Esophagus squamous epithelium (tissue), 5 donors: ENCODE data around the gene VILL. TPM values are rescaled to one million over a fixed set of nuclear protein-coding genes. Genes with fewer than 3 reads are reported as not detected.

Source experiments
- DNase-seq: peaks from one replicate; lab custom pipeline; 2025; lab: John Stamatoyannopoulos, UW
- H3K27ac ChIP-seq, 4 donors: fragments of 200-600 bp; sonication (generic); one replicate each; pipeline ENCODE4 v1.5.1; 2016 to 2019; ENCODE audit warnings: mild to moderate bottlenecking in 1 of 4
- H3K27me3 ChIP-seq, 4 donors: fragments of 200-600 bp; sonication (generic); 1 replicate in 3 of 4; 2 replicates in 1 of 4; pipeline versions ENCODE4 v1.5.1 to v1.6.0; 2017 to 2021; ENCODE audit warnings: antibody characterized with exemption in 1 of 4
- H3K36me3 ChIP-seq, 3 donors: fragments of 200-600 bp; sonication (generic); one replicate each; pipeline ENCODE4 v1.5.1; 2016 to 2019
- H3K4me1 ChIP-seq, 3 donors: fragments of 200-600 bp; sonication (generic); one replicate each; pipeline ENCODE4 v1.5.1; 2017 to 2019
- H3K4me3 ChIP-seq, 4 donors: fragments of 200-600 bp; sonication (generic); 1 replicate in 3 of 4; 2 replicates in 1 of 4; pipeline ENCODE4 v1.5.1; 2016 to 2019; ENCODE audit warnings: mild to moderate bottlenecking in 2 of 4, moderate library complexity in 1 of 4
- H3K9me3 ChIP-seq, 3 donors: fragments of 200-600 bp; sonication (generic); one replicate each; pipeline ENCODE4 v1.5.1; 2016 to 2019
- CTCF ChIP-seq, 6 experiments: fragments of 450-650 bp in 4 of 6; fragments of 200-600 bp in 2 of 6; sonication (generic) in 2 of 6; IDR thresholded peaks; one replicate each; pipeline ENCODE4 v1.5.1; 2016 to 2019; ENCODE audit warnings: antibody characterized with exemption in 6 of 6, mild to moderate bottlenecking in 4 of 6, moderate library complexity in 4 of 6
- POLR2A ChIP-seq, 4 donors: fragments of 450-650 bp; IDR thresholded peaks; one replicate each; pipeline ENCODE4 v1.6.1; 2017; ENCODE audit warnings: antibody characterized with exemption in 4 of 4, mild to moderate bottlenecking in 4 of 4, moderate library complexity in 3 of 4
- WGBS, 2 donors: methylation state at CpG; one replicate each; pipeline ENCODE4 v1.1.5; 2018; 5-methylcytosine and 5-hydroxymethylcytosine counted together
- intact Hi-C: fragments of 100-400 bp; cut with DNase I; formaldehyde crosslinking; loops from one replicate; pipeline ENCODE4 v1.15.0; 2022
- small RNA-seq, 4 donors: library from RNA; depleted of rRNA; stranded (forward); fragments of <200 nt; gene quantifications; one replicate each; pipeline ENCODE3, GENCODE V24; 2016
- total RNA-seq, 4 donors: library from RNA; depleted of rRNA; stranded (reverse); fragments of >200 nt; gene quantifications; one replicate each; pipeline ENCODE4 v1.1.0, GENCODE V29; 2016
- donor health status: DM: yes; HTN: yes; CAD: no.

Gene VILL
- total RNA-seq, 4 donors from 2014 or later: 5.5 to 13.0 (median 6.1) TPM

- Histone ChIP-seq H3K27ac (no peak overlapping the region), H3K9me3 (no peaks in the 10 kb centered on the region), H3K27me3 (no peaks in the 10 kb centered on the region), H3K4me1 (peaks cover 0 to 3% (median 0%) of the 10 kb centered on the region in 3 donors), H3K36me3 (no peaks in the 10 kb centered on the region), H3K4me3 (no peak overlapping the region)
- no peak for DNase-seq
- 56 to 73% methylated on average over 2 to 3 of the region's 3 CpGs for WGBS, 2 donors
- TF ChIP-seq CTCF (IDR thresholded peaks at IDR 0.05): no peak
- no peak for TF ChIP-seq POLR2A (IDR thresholded peaks at IDR 0.05)
- intact Hi-C loops: no loop called here
These were observed 64.0 kb downstream of the VILL start for GRCh38 chr3:38054499-38055001.

Small RNA genes within 50 kb of the gene (small RNA-seq; reads per million reads assigned to genes)
- gene MIR26A1 (1.1 to 3.3 (median 2.0) reads per million in 4 donors), gene RF00019 (0 reads per million in 4 donors)

Other genes starting within 250 kb of the VILL start
- 10 to 100 TPM; 20.7 to 55.1 (median 30.8) TPM for gene CTDSPL, start 128.9 kb upstream of the VILL start, total RNA-seq
- 10 to 100 TPM; 24.2 to 37.9 (median 35.0) TPM for gene PLCD1, start 38.9 kb downstream of the VILL start, total RNA-seq
- gene DLEC1, start 48.4 kb downstream of the VILL start, total RNA-seq: under 1 TPM in 1 of 4 donors, not detected in 3; 0.19 TPM
- 10 to 100 TPM; 63.5 to 75.2 (median 68.7) TPM for gene ACAA1, start 146.3 kb downstream of the VILL start, total RNA-seq
- 10 to 100 TPM; 42.5 to 77.1 (median 60.2) TPM for gene MYD88, start 147.9 kb downstream of the VILL start, total RNA-seq
- gene OXSR1, start 174.8 kb downstream of the VILL start, total RNA-seq: 10 to 100 TPM; 28.8 to 48.2 (median 37.6) TPM